Panc1 (cell line): ENCODE data around the gene UBASH3A.

Experiments
- CTCF ChIP-seq: fragments of 450-650 bp; IDR thresholded peaks from 2 replicates; pipeline ENCODE4 v1.5.1; 2017; ENCODE audit warnings: mild to moderate bottlenecking
- POLR2AphosphoS5 ChIP-seq: IDR thresholded peaks from 2 replicates; pipeline ENCODE4 v1.6.1; 2012; ENCODE audit warnings: mild to moderate bottlenecking, low read depth, low read length, moderate library complexity
- SIN3A ChIP-seq: IDR thresholded peaks from 2 replicates; pipeline ENCODE4 v1.6.1; 2012; ENCODE audit warnings: low read depth, mild to moderate bottlenecking, low read length, moderate library complexity, borderline replicate concordance; ENCODE audit not compliant: insufficient read depth
- TCF7L2 ChIP-seq: IDR thresholded peaks from 2 replicates; pipeline ENCODE4 v1.6.1; 2011; ENCODE audit warnings: mild to moderate bottlenecking, low read depth, low read length, inconsistent platforms

- TF ChIP-seq TCF7L2, result no peak
- no peak for TF ChIP-seq CTCF
- TF ChIP-seq POLR2AphosphoS5, result no peak
- no peak for TF ChIP-seq SIN3A
These were observed 17.5 kb downstream of the UBASH3A start for GRCh38 chr21:42421018-42421793.
